Upper lobe of right lung (tissue), 1 donor: Measurements from ENCODE around the gene MEIOSIN. TPM values are rescaled to one million over a fixed set of nuclear protein-coding genes. Genes with fewer than 3 reads are reported as not detected.
"Not testable (repeated sequence)": the region's sequence is repeated elsewhere in the genome, so short reads cannot be mapped to it uniquely, and the experiment has no call there.

Experiments used
- ATAC-seq: fragments of 200-7000 bp; cut with Tn5 transposase; one replicate; pipeline ENCODE4 v1.9.1; 2020; ENCODE audit warnings: mild to moderate bottlenecking, moderate library complexity
- DNase-seq: peaks from one replicate; pipeline ENCODE4 v3.0.0-alpha.2; 2020
- H3K27ac ChIP-seq: fragments of 200-600 bp; one replicate; pipeline ENCODE4 v1.8.0; 2022
- H3K27me3 ChIP-seq: fragments of 200-600 bp; one replicate; pipeline ENCODE4 v1.8.0; 2022; ENCODE audit warnings: mild to moderate bottlenecking
- H3K36me3 ChIP-seq: fragments of 200-600 bp; one replicate; pipeline ENCODE4 v1.8.0; 2022
- H3K4me1 ChIP-seq: fragments of 200-600 bp; one replicate; pipeline ENCODE4 v1.8.0; 2022
- H3K4me3 ChIP-seq: fragments of 200-600 bp; one replicate; pipeline ENCODE4 v1.8.0; 2022; ENCODE audit warnings: mild to moderate bottlenecking
- H3K9me3 ChIP-seq: fragments of 200-600 bp; one replicate; pipeline ENCODE4 v1.8.0; 2022
- intact Hi-C: fragments of 100-400 bp; cut with DNase I; formaldehyde crosslinking; loops from one replicate; pipeline ENCODE4 v1.11.0; 2022
- total RNA-seq: library from RNA; stranded (reverse); fragmentation: NEBNext Ultra II Directional; extraction: Animal tissue kit (Norgen Biotek cat#: 25700); gene quantifications from one replicate; pipeline ENCODE4 v1.2.1, GENCODE V29; 2021
- TF ChIP-seq, protein P1 (sequence below): fragments of 200-600 bp; IDR thresholded peaks from one replicate; pipeline ENCODE4 v1.8.0; 2022; ENCODE audit warnings: antibody characterized with exemption
- donor health status: DM: no; HTN: yes; CAD: no; lungs with severe emphysema.

MEIOSIN gene
- total RNA-seq, 1 donor from 2014 or later, result not detected

DNA sequence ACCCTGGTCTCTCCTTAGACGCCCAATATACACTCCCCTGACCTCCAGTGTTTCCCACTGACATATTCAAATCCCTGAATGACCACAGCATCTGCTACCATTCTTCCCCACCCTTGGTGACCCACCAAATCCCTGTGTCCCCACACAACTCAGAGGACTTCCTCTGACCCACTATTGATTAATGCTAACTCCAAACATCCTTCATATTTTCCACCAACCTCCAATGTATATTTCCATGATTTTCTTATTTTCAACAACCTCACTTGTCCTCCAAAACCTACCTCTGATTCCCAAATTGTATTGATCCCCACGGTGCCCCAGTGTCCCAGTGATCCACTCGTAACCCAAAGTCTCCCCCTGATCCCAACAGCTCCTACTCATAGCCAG, 59.9 kb downstream of the MEIOSIN start:
- H3K4me1 ChIP-seq, result peaks cover 15% of the 10 kb centered on the region
- intact Hi-C loops, result no loop called here
- H3K36me3 ChIP-seq, result peaks cover 24% of the 10 kb centered on the region
- ATAC-seq (no peak), DNase-seq (no peak)
- no peaks in the 10 kb centered on the region for H3K9me3 ChIP-seq
- H3K27ac ChIP-seq, result peak overlapping the region; percentile 28
- TF ChIP-seq, protein P1, sequence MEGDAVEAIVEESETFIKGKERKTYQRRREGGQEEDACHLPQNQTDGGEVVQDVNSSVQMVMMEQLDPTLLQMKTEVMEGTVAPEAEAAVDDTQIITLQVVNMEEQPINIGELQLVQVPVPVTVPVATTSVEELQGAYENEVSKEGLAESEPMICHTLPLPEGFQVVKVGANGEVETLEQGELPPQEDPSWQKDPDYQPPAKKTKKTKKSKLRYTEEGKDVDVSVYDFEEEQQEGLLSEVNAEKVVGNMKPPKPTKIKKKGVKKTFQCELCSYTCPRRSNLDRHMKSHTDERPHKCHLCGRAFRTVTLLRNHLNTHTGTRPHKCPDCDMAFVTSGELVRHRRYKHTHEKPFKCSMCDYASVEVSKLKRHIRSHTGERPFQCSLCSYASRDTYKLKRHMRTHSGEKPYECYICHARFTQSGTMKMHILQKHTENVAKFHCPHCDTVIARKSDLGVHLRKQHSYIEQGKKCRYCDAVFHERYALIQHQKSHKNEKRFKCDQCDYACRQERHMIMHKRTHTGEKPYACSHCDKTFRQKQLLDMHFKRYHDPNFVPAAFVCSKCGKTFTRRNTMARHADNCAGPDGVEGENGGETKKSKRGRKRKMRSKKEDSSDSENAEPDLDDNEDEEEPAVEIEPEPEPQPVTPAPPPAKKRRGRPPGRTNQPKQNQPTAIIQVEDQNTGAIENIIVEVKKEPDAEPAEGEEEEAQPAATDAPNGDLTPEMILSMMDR, result no peak
- H3K4me3 ChIP-seq, result peak overlapping the region; percentile 67
- H3K27me3 ChIP-seq, result no peaks in the 10 kb centered on the region

DNA sequence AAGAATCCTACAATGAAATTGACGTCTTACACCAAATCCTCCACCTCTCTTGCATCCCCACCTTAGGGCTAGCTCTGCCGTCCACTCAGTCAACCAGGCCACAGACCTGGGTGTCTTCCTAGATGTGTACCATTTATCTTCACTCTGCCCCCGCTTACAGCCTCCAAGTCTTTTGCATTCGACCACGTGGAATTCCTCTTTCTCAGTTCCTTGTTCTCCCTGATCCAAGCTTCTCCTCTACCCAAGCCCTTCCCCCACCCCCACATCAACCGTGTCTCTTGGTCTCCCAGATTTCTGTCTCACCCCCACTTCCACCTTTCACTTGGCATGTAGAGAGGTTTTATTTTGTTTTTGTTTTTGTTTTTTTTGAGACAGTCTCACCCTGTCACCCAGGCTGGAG, 60.6 kb downstream of the MEIOSIN start:
- H3K9me3 ChIP-seq, result no peaks in the 10 kb centered on the region
- DNase-seq, result no peak
- intact Hi-C loops, result no loop called here

DNA sequence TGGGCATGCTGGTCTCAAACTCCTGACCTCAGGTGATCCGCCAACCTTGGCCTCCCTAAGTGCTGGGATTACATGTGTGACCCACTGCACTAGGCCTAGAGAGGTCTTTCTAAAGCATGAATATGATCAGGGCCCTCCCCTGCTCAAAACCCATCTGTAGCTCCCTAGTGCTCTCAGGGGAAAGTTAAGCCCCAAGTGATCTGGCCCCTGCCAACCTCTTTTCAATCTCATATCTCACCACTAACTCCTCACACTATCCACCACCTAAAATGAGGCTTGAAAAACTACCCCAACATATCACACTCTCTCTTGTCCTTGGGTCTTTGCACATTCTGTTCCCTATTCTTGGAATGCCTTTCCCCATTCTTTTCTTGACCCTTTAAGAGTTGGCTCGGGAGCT, 61.4 kb downstream of the MEIOSIN start:
- ATAC-seq (no peak), DNase-seq (no peak)
- H3K4me1 ChIP-seq, result peaks cover 19% of the 10 kb centered on the region
- no peaks in the 10 kb centered on the region for H3K9me3 ChIP-seq
- H3K36me3 ChIP-seq, result peaks cover 10% of the 10 kb centered on the region
- no peaks in the 10 kb centered on the region for H3K27me3 ChIP-seq
- intact Hi-C loops, result no loop called here
- TF ChIP-seq, protein P1, result no peak
- no peak overlapping the region for H3K4me3 ChIP-seq
- no peak overlapping the region for H3K27ac ChIP-seq

More for the DNA sequence above, 60.6 kb downstream of the MEIOSIN start:
- TF ChIP-seq, protein P1, result no peak
- ATAC-seq, result no peak
- peaks cover 17% of the 10 kb centered on the region for H3K36me3 ChIP-seq
- H3K4me3 ChIP-seq, result no peak overlapping the region
- no peak overlapping the region for H3K27ac ChIP-seq
- H3K27me3 ChIP-seq, result no peaks in the 10 kb centered on the region
- peaks cover 15% of the 10 kb centered on the region for H3K4me1 ChIP-seq

DNA sequence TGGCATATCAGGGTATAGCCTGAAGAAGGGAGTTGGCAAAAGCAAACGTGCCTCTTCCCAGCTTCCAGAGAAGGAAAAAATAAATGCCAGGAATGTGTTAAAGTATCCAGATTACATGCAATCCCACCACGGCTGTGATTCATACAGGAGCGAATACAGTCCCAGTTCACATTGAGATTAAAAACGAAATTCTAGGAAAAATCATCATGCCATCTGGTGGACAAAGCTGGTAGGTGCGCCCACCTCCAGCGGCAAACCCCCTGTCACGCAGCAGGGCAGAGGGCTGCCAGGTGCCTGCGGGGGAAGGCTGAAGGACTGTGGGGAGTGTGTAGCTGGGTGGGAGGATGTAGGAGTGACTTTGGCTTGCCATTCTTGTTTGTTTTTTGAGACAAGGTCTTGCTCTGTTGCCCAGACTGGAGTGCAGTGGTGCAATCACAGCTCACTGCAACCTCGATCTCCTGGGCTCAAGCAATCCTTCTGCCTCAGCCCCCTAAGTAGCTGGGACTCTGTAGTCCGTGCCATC, 65.8 kb downstream of the MEIOSIN start:
- TF ChIP-seq, protein P1, result peak; percentile 92
- no peaks in the 10 kb centered on the region for H3K27me3 ChIP-seq
- no peak for DNase-seq
- intact Hi-C loops, result no loop called here
- peak; percentile 88 for ATAC-seq
- no peak overlapping the region for H3K4me3 ChIP-seq
- H3K36me3 ChIP-seq, result no peaks in the 10 kb centered on the region
- H3K4me1 ChIP-seq, result peaks cover 5% of the 10 kb centered on the region
- H3K27ac ChIP-seq, result no peak overlapping the region
- H3K9me3 ChIP-seq, result no peaks in the 10 kb centered on the region

GRCh38 chr19:45799541-45799940, 66.3 kb downstream of the MEIOSIN start:
- DNase-seq, H3K4me3 ChIP-seq, H3K9me3 ChIP-seq, H3K27ac ChIP-seq, H3K4me1 ChIP-seq, ATAC-seq, H3K27me3 ChIP-seq, intact Hi-C loops, H3K36me3 ChIP-seq: not testable (repeated sequence)

DNA sequence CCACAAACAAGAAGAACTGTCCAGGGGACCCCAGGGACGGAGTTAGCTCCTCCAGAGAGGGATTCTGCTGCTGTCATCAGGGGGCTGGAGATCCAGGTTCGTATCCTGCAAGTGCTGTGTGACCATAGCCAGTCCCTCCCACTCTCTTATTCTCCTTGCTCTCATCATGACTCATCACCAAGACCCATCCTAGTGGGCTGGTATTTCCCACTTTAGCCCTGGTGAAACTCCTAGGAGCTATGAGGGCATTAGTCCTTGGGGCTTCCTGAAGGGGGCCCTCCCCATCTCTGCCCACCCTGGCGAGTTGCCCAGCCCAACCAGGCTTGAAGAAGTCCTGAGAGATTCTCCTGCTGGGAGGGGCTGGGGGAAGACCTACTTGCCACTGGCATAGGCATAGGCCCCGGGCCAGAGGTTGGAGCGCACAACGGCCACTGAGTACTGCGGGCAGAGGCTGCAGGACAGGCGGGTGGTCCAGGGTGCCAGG, 66.9 kb downstream of the MEIOSIN start:
- intact Hi-C loops, result no loop called here
- DNase-seq, result no peak
- ATAC-seq, result peak; percentile 7
- Histone ChIP-seq H3K27ac (no peak overlapping the region), H3K36me3 (no peaks in the 10 kb centered on the region), H3K9me3 (no peaks in the 10 kb centered on the region), H3K4me3 (no peak overlapping the region), H3K27me3 (no peaks in the 10 kb centered on the region), H3K4me1 (peaks cover 5% of the 10 kb centered on the region)
- TF ChIP-seq, protein P1, result no peak
